ENCODE results near the gene DCLK1. TPM values are rescaled to one million over a fixed set of nuclear protein-coding genes. Genes with fewer than 3 reads are reported as not detected.
"Not testable (repeated sequence)": the region's sequence is repeated elsewhere in the genome, so short reads cannot be mapped to it uniquely, and the experiment has no call there.

DCLK1 gene
- total RNA-seq, 1 donor from 2014 or later, result 36.1 TPM

- no peaks in the 10 kb centered on the region for H3K4me1 ChIP-seq
- no peak overlapping the region for H3K4me3 ChIP-seq
- H3K9me3 ChIP-seq, result no peaks in the 10 kb centered on the region
- H3K27ac ChIP-seq, result no peak overlapping the region
- DNase-seq (ENCODE audit: extremely low spot score in 2 of 2), result peak in 1 of 2 donors; percentile 56
- TF ChIP-seq CTCF (IDR thresholded peaks at IDR 0.05), result no peak
- no peak for TF ChIP-seq POLR2AphosphoS5 (IDR thresholded peaks at IDR 0.05; ENCODE audit: insufficient read depth in 1 of 2, low read depth in 1 of 2)
- no peaks in the 10 kb centered on the region for H3K36me3 ChIP-seq
- no peaks in the 10 kb centered on the region for H3K27me3 ChIP-seq
- intact Hi-C loops (cut with DNase I), result loop anchor here (10.0 kb wide), 1 partner anchor 150 kb away; the partner anchor contains the start of gene DCLK1
These were observed 146.3 kb downstream of the DCLK1 start for GRCh38 chr13:35984776-35985453.

GRCh38 chr13:35984287-35984686 is 146.9 kb downstream of the DCLK1 start:
- intact Hi-C loops (cut with DNase I), result loop anchor here (10.0 kb wide), 1 partner anchor 151 kb away; the partner anchor contains the start of gene DCLK1
- no peaks in the 10 kb centered on the region for H3K27me3 ChIP-seq
- no peaks in the 10 kb centered on the region for H3K4me1 ChIP-seq
- H3K27ac ChIP-seq, result no peak overlapping the region
- no peaks in the 10 kb centered on the region for H3K9me3 ChIP-seq
- H3K4me3 ChIP-seq, result no peak overlapping the region
- no peaks in the 10 kb centered on the region for H3K36me3 ChIP-seq
- peak in 1 of 2 donors; percentile 11 for DNase-seq (ENCODE audit: extremely low spot score in 2 of 2)
- TF ChIP-seq POLR2A (IDR thresholded peaks at IDR 0.05), result no peak

- H3K36me3 ChIP-seq, result not testable (repeated sequence)
- DNase-seq (ENCODE audit: extremely low spot score in 2 of 2), result peak in 1 of 2 donors; percentile 27
- intact Hi-C loops (cut with DNase I), result loop anchor here (10.0 kb wide), 1 partner anchor 151 kb away; the partner anchor contains the start of gene DCLK1
These were observed 147.5 kb downstream of the DCLK1 start for GRCh38 chr13:35983703-35984102.

GRCh38 chr13:35983206-35983605 is 148.0 kb downstream of the DCLK1 start:
- no peaks in the 10 kb centered on the region for H3K27me3 ChIP-seq
- H3K36me3 ChIP-seq, result no peaks in the 10 kb centered on the region
- H3K4me3 ChIP-seq, result no peak overlapping the region
- DNase-seq (ENCODE audit: extremely low spot score in 2 of 2), result peak in 1 of 2 donors; percentile 54
- H3K9me3 ChIP-seq, result no peaks in the 10 kb centered on the region
- no peak overlapping the region for H3K27ac ChIP-seq
- intact Hi-C loops (cut with DNase I), result loop anchor here (10.0 kb wide), 1 partner anchor 152 kb away; the partner anchor contains the start of gene DCLK1
- no peak for TF ChIP-seq POLR2A (IDR thresholded peaks at IDR 0.05)
- no peak for TF ChIP-seq POLR2AphosphoS5 (IDR thresholded peaks at IDR 0.05; ENCODE audit: insufficient read depth in 1 of 2, low read depth in 1 of 2)
- TF ChIP-seq CTCF (IDR thresholded peaks at IDR 0.05), result no peak
- peaks cover 8% of the 10 kb centered on the region for H3K4me1 ChIP-seq

More at GRCh38 chr13:35983703-35984102, 147.5 kb downstream of the DCLK1 start:
- H3K4me3 ChIP-seq, H3K4me1 ChIP-seq, H3K27me3 ChIP-seq, H3K27ac ChIP-seq, H3K9me3 ChIP-seq: not testable (repeated sequence)

GRCh38 chr13:35979361-35979951 is 151.7 kb downstream of the DCLK1 start:
- H3K9me3 ChIP-seq, result no peaks in the 10 kb centered on the region
- no peak overlapping the region for H3K4me3 ChIP-seq
- DNase-seq (ENCODE audit: extremely low spot score in 2 of 2), result peak in 1 of 2 donors; percentile 95
- intact Hi-C loops (cut with DNase I), result loop anchor here (5.0 kb wide), 1 partner anchor 293 kb away; no protein-coding TSS in a partner anchor
- H3K27ac ChIP-seq, result peak overlapping the region; percentile 70
- no peaks in the 10 kb centered on the region for H3K36me3 ChIP-seq
- H3K27me3 ChIP-seq, result no peaks in the 10 kb centered on the region
- TF ChIP-seq POLR2A (IDR thresholded peaks at IDR 0.05) (no peak), POLR2AphosphoS5 (IDR thresholded peaks at IDR 0.05; ENCODE audit: insufficient read depth in 1 of 2, low read depth in 1 of 2) (peak; percentile 37 to 79)
- peaks cover 8% of the 10 kb centered on the region for H3K4me1 ChIP-seq

GRCh38 chr13:35978607-35979316 is 152.4 kb downstream of the DCLK1 start:
- no peaks in the 10 kb centered on the region for H3K27me3 ChIP-seq
- TF ChIP-seq POLR2A (IDR thresholded peaks at IDR 0.05), result no peak
- TF ChIP-seq CTCF (IDR thresholded peaks at IDR 0.05), result peak; percentile 44 to 86 (median 64)
- DNase-seq (ENCODE audit: extremely low spot score in 2 of 2), result no peak
- H3K36me3 ChIP-seq, result no peaks in the 10 kb centered on the region
- peak overlapping the region; percentile 70 for H3K27ac ChIP-seq
- H3K9me3 ChIP-seq, result no peaks in the 10 kb centered on the region
- H3K4me3 ChIP-seq, result no peak overlapping the region
- intact Hi-C loops (cut with DNase I), result loop anchor here (5.0 kb wide), 1 partner anchor 294 kb away; no protein-coding TSS in a partner anchor
- H3K4me1 ChIP-seq, result peaks cover 8% of the 10 kb centered on the region

Data from vagina (tissue), 2 donors.